K562 (cell line): Measurements from ENCODE around the gene SFXN3. TPM values are rescaled to one million over a fixed set of nuclear protein-coding genes. Genes with fewer than 3 reads are reported as not detected.

ENCODE experiments used
- ATAC-seq: fragments of 200-7000 bp; cut with Tn5 transposase; 3 replicates; pipeline ENCODE4 v1.9.1; 2020; ENCODE audit warnings: moderate library complexity
- BruUV-seq: library from RNA; stranded (reverse); fragments of 400-500 nt; replicated peaks from 2 replicates; lab custom pipeline; 2021; lab: Mats Ljungman, UMichigan
- CTCF ChIA-PET: fragments of 300-600 bp; formaldehyde crosslinking; extraction: SDS; loops from one replicate; lab custom pipeline; 2021; ENCODE audit warnings: low intra/inter-chr PET ratio; lab: Yijun Ruan, JAX
- POLR2A ChIA-PET: fragments of 300-600, 350-650 bp; sonication (Branson Sonifier 250); formaldehyde crosslinking; extraction: SDS; loops from one replicate; lab custom pipeline; 2021; ENCODE audit warnings: antibody characterized with exemption, inconsistent platforms; lab: Yijun Ruan, JAX
- DNase-seq, 4 experiments: peaks; one replicate each; pipeline versions ENCODE4 v3.0.0 to v3.0.0-alpha.2; 2011 to 2018; ENCODE audit warnings: low spot score in 3 of 4, mixed read lengths in 3 of 4; ENCODE audit errors: extremely low read depth in 1 of 4
- FAIRE-seq: peaks from 2 replicates; lab custom pipeline; 2011; peaks lifted over from hg19 to GRCh38; lab: Jason Lieb, UNC
- H2AFZ ChIP-seq: 2 replicates; pipeline ENCODE4 v1.6.0; 2011; ENCODE audit warnings: low read depth, low read length, control low read depth, inconsistent platforms
- H3K27ac ChIP-seq: fragments of 200-600 bp; 3 replicates; pipeline ENCODE4 v1.8.0; 2011; ENCODE audit warnings: low read depth, mild to moderate bottlenecking, control low read depth, inconsistent platforms, low read length, moderate library complexity, mixed read lengths; ENCODE audit errors: extremely low read depth
- H3K27me3 ChIP-seq, 2 experiments: fragments of 300-600 bp in 1 of 2; 2 replicates in 1 of 2; 3 replicates in 1 of 2; pipeline versions ENCODE4 v1.6.0 to v1.8.0; 2011; ENCODE audit warnings: inconsistent platforms in 2 of 2, low read length in 2 of 2, mild to moderate bottlenecking in 1 of 2, mixed read lengths in 1 of 2, moderate library complexity in 1 of 2; ENCODE audit not compliant: control insufficient read depth in 2 of 2, insufficient read depth in 2 of 2
- H3K36me3 ChIP-seq: fragments of 300-600 bp; 3 replicates; pipeline ENCODE4 v1.8.0; 2011; ENCODE audit warnings: mild to moderate bottlenecking, low read length, inconsistent platforms; ENCODE audit not compliant: control insufficient read depth, insufficient read depth
- H3K4me1 ChIP-seq, 2 experiments: fragments of 200-600 bp in 1 of 2; replicated peaks in 1 of 2; 2 replicates in 1 of 2; 3 replicates in 1 of 2; pipeline versions ENCODE4 v1.5.1 to v1.8.0; 2011; ENCODE audit warnings: inconsistent platforms in 2 of 2, low read length in 2 of 2, mild to moderate bottlenecking in 1 of 2, mixed read lengths in 1 of 2, moderate library complexity in 1 of 2; ENCODE audit not compliant: control insufficient read depth in 2 of 2, insufficient read depth in 2 of 2
- H3K4me2 ChIP-seq: 2 replicates; pipeline ENCODE4 v1.6.1; 2011; ENCODE audit warnings: low read length, control low read depth, inconsistent platforms, mixed read lengths; ENCODE audit not compliant: insufficient read depth
- H3K4me3 ChIP-seq: fragments of 200-600 bp; sonication (generic), shearing (Covaris generic); 2 replicates; pipeline ENCODE4 v1.5.1; 2016; ENCODE audit warnings: control low read depth, inconsistent platforms
- H3K79me2 ChIP-seq: fragments of 200-600 bp; 3 replicates; pipeline ENCODE4 v1.8.0; 2011; ENCODE audit warnings: low read length, inconsistent platforms; ENCODE audit not compliant: control insufficient read depth, insufficient read depth
- H3K9ac ChIP-seq, 2 experiments: 2 replicates each; pipeline versions ENCODE4 v1.6.0 to v1.6.1; 2011; ENCODE audit warnings: low read depth in 2 of 2, low read length in 2 of 2, control low read depth in 1 of 2, inconsistent platforms in 1 of 2, mild to moderate bottlenecking in 1 of 2, mixed read lengths in 1 of 2; ENCODE audit not compliant: insufficient read depth in 1 of 2
- H3K9me1 ChIP-seq: one replicate; pipeline ENCODE4 v1.6.0; 2011; ENCODE audit warnings: inconsistent platforms, mild to moderate bottlenecking, low read length, moderate library complexity; ENCODE audit not compliant: control insufficient read depth, insufficient read depth
- H3K9me3 ChIP-seq: replicated peaks from 2 replicates; pipeline ENCODE4 v1.5.1; 2011; ENCODE audit warnings: low read depth, low read length, inconsistent platforms; ENCODE audit not compliant: control insufficient read depth, insufficient read depth
- H4K20me1 ChIP-seq: replicated peaks from 2 replicates; pipeline ENCODE4 v1.6.1; 2011; ENCODE audit warnings: low read length, inconsistent platforms, mixed read lengths; ENCODE audit not compliant: control insufficient read depth, insufficient read depth
- GTF2A2 ChIP-seq: IDR thresholded peaks from 2 replicates; pipeline ENCODE4 v1.6.1; 2016; ENCODE audit warnings: mild to moderate bottlenecking, missing genetic modification characterization, missing compliant biosample characterization
- IRF1 ChIP-seq: sonication (generic); formaldehyde crosslinking; IDR thresholded peaks from 2 replicates; pipeline ENCODE4 v1.8.0; 2022; ENCODE audit warnings: missing genetic modification reagents, mild to moderate bottlenecking, borderline replicate concordance
- XRCC4 ChIP-seq: IDR thresholded peaks from one replicate; pipeline ENCODE4 v1.6.1; 2011; ENCODE audit not compliant: insufficient read depth, insufficient read length; ENCODE audit errors: extremely low read depth
- ZBTB40 ChIP-seq, 2 experiments: fragments of 450-650 bp in 1 of 2; sonication (generic) in 1 of 2; formaldehyde crosslinking in 1 of 2; IDR thresholded peaks; 2 replicates each; pipeline versions ENCODE4 v1.7.1 to v1.9.0; 2016 to 2022; ENCODE audit warnings: inconsistent platforms in 1 of 2, mild to moderate bottlenecking in 1 of 2, missing genetic modification reagents in 1 of 2
- ZBTB7A ChIP-seq: IDR thresholded peaks from 2 replicates; pipeline ENCODE4 v1.6.1; 2011; ENCODE audit warnings: low read depth, mild to moderate bottlenecking, low read length, moderate library complexity, borderline replicate concordance; ENCODE audit not compliant: control insufficient read depth
- ZKSCAN8 ChIP-seq: fragments of 200-800 bp; sonication (Bioruptor generic); IDR thresholded peaks from 2 replicates; pipeline ENCODE4 v1.6.1; 2016; ENCODE audit warnings: missing genetic modification characterization, missing compliant biosample characterization
- ZNF197 ChIP-seq: fragments of 200-800 bp; sonication (Bioruptor generic); IDR thresholded peaks from 2 replicates; pipeline ENCODE4 v1.6.1; 2016; ENCODE audit warnings: low read depth, missing genetic modification characterization, missing compliant biosample characterization
- WGBS: fragments of 100-300 bp; shearing (Covaris generic); methylation state at CpG from one replicate; pipeline ENCODE4 v1.1.6; 2016; ENCODE audit warnings: low coverage, mixed read lengths; ENCODE audit not compliant: insufficient coverage; ENCODE audit errors: missing lambda C conversion rate; 5-methylcytosine and 5-hydroxymethylcytosine counted together
- in situ Hi-C: fragments of 300-500 bp; cut with MboI; formaldehyde crosslinking; loops from 4 replicates; pipeline ENCODE4 v1.15.0; 2018; ENCODE audit warnings: inconsistent platforms, mixed read lengths
- intact Hi-C: fragments of 100-400 bp; cut with micrococcal nuclease; formaldehyde crosslinking; loops from 2 replicates; pipeline ENCODE4 v1.14.2; 2022
- polyA plus RNA-seq, 8 experiments: library from polyadenylated mRNA; depleted of rRNA in 4 of 8; stranded (reverse) in 5 of 8; unstranded in 3 of 8; fragments of >200 nt; fragmentation: Nextera tagmentation in 2 of 8; fragmentation: Illumina TruSeq in 1 of 8; extraction: Ambion mirVana in 2 of 8; extraction: Trizol in 1 of 8; gene quantifications; 2 replicates each; pipeline versions ENCODE4 v1.2.1 to v1.2.3, GENCODE V29; 2011 to 2014; ENCODE audit warnings: inconsistent platforms in 1 of 8, missing spikeins in 1 of 8
- total RNA-seq, 7 experiments: library from RNA; depleted of rRNA in 6 of 7; stranded (reverse); fragments of >200 nt in 6 of 7; fragmentation: Illumina TruSeq in 2 of 7; extraction: Trizol in 2 of 7; gene quantifications; 2 replicates each; pipeline versions ENCODE4 v1.2.1 to v1.2.3, GENCODE V29; 2011 to 2021; ENCODE audit warnings: low replicate concordance in 1 of 7

The SFXN3 gene
- total and polyA plus RNA-seq, 9 of the 15 experiments (the other 6 are each of a cell fraction or from before 2014, with no cell fraction given), result 0.24 to 4.6 (median 0.86) TPM

- no TSS peak for BruUV-seq
- TF ChIP-seq ZBTB7A, result peak; percentile 46; the same call in 1 of the 2 replicates
- TF ChIP-seq GTF2A2 (tag), result no peak
- TF ChIP-seq XRCC4, result no peak
- TF ChIP-seq ZKSCAN8 (CRISPR knock-in tag), result no peak
- no peak for TF ChIP-seq ZNF197 (CRISPR knock-in tag)
- TF ChIP-seq IRF1, result no peak
- TF ChIP-seq ZBTB40 (IDR thresholded peaks at IDR 0.05), result peak; percentile 51; the same call in 1 of the 2 replicates
- no peak for TF ChIP-seq ZBTB40 (CRISPR knock-in tag; IDR thresholded peaks at IDR 0.05)
These were observed 32.6 kb upstream of the SFXN3 start for GRCh38 chr10:100998183-100998990.

More at GRCh38 chr10:100998183-100998990, 32.6 kb upstream of the SFXN3 start:
- Histone ChIP-seq H3K9ac (peak overlapping the region; percentile 85 to 90), H3K4me1 (peaks cover 26 to 75% of the 10 kb centered on the region in 2 experiments; a peak in 4 of 5 replicates), H4K20me1 (no peaks in the 10 kb centered on the region), H3K36me3 (peaks cover 36% of the 10 kb centered on the region; the same call in 2 of the 3 replicates), H3K4me3 (peak overlapping the region; percentile 76), H2AFZ (peak overlapping the region; percentile 86), H3K27ac (peak overlapping the region; percentile 93), H3K4me2 (peak overlapping the region; percentile 100), H3K9me3 (no peaks in the 10 kb centered on the region), H3K9me1 (no peaks in the 10 kb centered on the region), H3K79me2 (peaks cover 64% of the 10 kb centered on the region), H3K27me3 (no peaks in the 10 kb centered on the region)
- in situ Hi-C loops (loop anchor here (25.0 kb wide), 1 partner anchor 1039 kb away; no protein-coding TSS in a partner anchor), intact Hi-C loops (loop anchor here (1.0 kb wide), 1 partner anchor 13 kb away; no protein-coding TSS in a partner anchor)
- DNase-seq (peak; percentile 65 to 86 (median 75)), ATAC-seq (peak; percentile 43), FAIRE-seq (peak; percentile 37)
- under 1% methylated on average over 16 of the region's 25 CpGs for WGBS
- ChIA-PET POLR2A (interaction anchor here (0.5 to 1.0 kb wide), 4 partner anchors 10 to 57 kb away, joined by 3 to 4 read pairs (median 3); no protein-coding TSS in a partner anchor), CTCF (interaction anchor here (0.6 to 9.3 kb wide), 3 partner anchors 14 to 315 kb away, joined by 3 to 150 read pairs (median 3); no protein-coding TSS in a partner anchor)
